Dermis lymphatic vessel endothelial cell (primary cell): ENCODE measurements around the gene ROS1. TPM values are rescaled to one million over a fixed set of nuclear protein-coding genes. Genes with fewer than 3 reads are reported as not detected.

Source experiments
- total RNA-seq: library from RNA; depleted of rRNA; stranded (reverse); fragments of >200 nt; gene quantifications from 2 replicates; pipeline ENCODE4 v1.2.1, GENCODE V29; 2014

The ROS1 gene
- not detected in 2 replicates for total RNA-seq

DNA sequence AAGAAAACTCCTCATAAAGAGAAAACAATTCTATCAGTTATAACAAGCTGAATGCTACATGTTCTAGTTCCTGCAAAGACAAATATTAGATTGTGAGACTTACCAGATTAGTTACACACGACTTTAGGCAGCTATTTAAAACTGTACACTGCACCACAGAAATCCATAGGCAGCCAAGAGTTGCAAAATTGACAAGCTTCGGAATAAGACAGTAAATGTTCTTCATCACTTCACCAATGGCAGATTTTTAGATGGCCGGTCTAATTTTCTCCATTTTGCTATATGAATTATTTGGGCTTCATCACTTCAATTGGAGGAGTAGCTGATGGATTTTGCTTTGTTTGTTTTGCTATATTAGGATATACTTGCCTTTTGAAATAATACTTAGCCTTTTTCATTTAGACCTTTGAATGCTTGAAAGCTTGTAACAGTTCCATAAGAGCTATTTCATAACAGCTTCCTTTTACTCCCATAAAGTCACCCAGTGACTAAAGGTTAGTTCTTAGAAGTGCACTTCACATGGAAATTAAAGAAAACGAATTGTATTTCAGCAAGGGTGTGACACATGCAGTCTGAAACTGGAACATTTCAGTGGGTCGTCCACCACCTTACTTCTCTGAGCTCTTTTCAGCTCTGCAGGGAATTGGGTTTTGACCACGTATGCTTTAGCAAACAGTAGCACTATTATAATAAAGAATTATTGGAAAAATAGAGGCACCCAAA is at the start of gene ROS1:
ROS1 (minus strand) TSS at position 512 of the 723 bp plus-strand sequence; CDS start at position 226, 286 bp downstream.

DNA sequence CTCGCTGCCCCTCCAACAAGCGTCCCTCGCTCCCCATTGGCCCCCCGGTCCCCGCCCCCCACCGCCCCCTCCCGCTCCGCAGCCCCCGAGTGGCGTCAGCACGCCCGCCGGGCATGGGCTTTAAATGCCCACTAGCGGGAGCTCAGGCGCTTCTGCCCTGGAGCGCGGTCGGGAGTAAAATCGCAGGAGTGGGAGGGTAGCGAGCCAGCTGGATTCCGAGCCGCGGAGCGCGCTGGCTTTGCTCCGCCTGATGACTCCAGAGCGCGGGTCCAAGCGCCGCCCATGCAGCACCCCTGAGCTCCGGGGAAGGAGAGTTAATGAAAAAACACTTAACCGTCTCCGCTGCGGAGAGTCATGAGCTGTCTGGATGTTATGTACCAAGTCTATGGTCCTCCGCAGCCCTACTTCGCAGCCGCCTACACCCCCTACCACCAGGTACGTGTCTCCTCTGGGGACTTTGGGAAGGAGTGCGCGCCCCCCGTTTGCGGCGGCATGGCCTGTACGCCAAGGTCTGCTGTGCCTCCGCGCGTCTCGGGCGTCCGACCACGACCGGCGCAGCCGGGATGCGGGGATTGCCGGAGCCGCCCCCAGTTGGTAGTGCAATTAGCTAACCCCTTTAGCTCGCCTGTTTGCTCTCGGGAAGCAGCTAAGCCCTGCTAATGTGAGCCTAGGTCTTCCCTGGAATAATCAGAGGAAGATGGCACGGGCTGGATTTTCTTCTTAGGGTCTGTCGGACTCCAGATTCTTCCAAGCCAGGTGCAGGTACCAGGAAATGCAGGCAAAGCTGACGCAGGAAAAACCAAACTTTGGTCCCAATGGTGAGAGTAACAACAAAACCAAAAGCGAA is 160.1 kb downstream of the ROS1 start, which contains the start of gene VGLL2:
VGLL2 (plus strand) TSS at position 149 of the 847 bp plus-strand sequence; CDS start at position 355, 206 bp downstream.

Other genes starting within 250 kb of the ROS1 start
- gene VGLL2, start 160.4 kb downstream of the ROS1 start, total RNA-seq, result not detected in 2 replicates
- gene DCBLD1, start 56.7 kb upstream of the ROS1 start, total RNA-seq, result 26.8 and 68.2 TPM in 2 replicates
- gene GOPC, start 176.6 kb upstream of the ROS1 start, total RNA-seq, result 34.8 and 45.6 TPM in 2 replicates
- 15.9 and 17.4 TPM in 2 replicates for gene NUS1, start 249.5 kb upstream of the ROS1 start, total RNA-seq